KG1 (cell line): ENCODE data around the gene RCSD1.
"Not testable (repeated sequence)": the region's sequence is repeated elsewhere in the genome, so short reads cannot be mapped to it uniquely, and the experiment has no call there.

ENCODE experiments used
- DNase-seq: peaks from one replicate; lab custom pipeline; 2025; lab: John Stamatoyannopoulos, UW

Gene RCSD1

DNA sequence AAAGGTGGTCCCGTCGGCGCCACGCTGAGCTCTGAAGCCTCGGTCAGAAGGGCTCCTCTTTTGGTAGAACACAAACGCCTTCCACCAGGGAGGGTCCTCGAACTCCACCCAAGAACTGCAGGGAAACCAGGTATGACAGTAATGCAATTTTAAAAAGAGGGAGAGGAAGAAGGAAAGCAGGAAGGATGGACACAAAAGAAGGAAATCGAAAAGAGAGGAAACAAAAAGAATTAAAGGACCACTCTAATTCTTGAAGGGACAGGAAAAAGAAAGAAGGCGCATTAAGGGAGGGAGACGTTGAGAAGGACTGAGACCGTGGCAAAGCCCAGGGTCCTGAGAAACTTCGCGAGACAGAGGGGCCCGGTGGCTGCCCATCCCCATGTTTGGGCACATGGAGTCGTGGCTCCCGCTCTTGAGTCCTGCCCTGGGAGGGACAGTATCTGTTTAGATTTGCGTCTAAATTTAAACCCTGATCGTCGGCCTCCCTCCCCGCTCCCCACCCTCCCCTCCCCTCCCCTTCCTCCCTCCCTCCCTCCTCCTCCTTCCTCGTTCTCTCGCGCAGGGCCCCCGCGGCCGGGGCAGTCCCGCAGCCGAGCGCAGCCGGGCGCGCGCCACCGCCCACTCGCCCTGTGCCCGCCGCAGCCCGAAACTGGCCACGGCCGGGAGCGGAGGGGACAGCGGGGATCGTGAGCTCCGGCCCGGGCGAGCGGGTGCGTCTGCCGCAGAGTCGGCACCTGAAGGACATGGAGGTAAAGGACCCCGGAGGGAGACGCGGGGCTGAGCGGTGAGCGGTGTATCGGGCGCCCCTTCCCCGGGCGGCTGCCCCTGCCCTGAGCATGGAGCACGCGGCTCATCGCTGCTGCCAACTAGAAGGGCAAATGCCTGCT, at the start of gene RCSD1:
RCSD1 (plus strand) TSS at position 552 of the 887 bp plus-strand sequence; CDS start at position 744, 192 bp downstream.
- no peak for DNase-seq

DNA sequence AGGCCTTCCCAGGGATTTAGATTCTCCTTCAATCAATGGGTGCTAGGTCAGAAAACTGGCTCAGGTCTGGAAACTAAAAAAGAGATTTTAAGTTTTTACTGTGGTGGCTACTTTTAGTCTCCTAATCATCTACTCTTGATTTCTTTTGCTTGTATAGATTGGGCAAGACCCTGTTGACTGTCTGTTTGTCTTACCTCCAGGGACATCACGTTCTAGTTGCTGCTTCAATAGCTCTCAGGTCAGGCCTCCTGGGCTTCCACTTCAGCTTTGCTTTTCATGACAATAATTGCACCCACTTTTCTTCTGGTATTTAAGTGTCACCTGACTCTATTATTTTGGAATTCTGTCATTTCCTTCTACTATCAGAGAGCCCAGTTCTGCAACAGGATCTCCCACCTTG, 48.0 kb upstream of the RCSD1 start:
- no peak for DNase-seq

- no peak for DNase-seq
These were observed 47.3 kb upstream of the RCSD1 start for GRCh38 chr1:167582722-167583121.

GRCh38 chr1:167584581-167584980, 45.5 kb upstream of the RCSD1 start:
- no peak for DNase-seq

- no peak for DNase-seq
These were observed 42.7 kb upstream of the RCSD1 start for GRCh38 chr1:167587342-167587741.

DNA sequence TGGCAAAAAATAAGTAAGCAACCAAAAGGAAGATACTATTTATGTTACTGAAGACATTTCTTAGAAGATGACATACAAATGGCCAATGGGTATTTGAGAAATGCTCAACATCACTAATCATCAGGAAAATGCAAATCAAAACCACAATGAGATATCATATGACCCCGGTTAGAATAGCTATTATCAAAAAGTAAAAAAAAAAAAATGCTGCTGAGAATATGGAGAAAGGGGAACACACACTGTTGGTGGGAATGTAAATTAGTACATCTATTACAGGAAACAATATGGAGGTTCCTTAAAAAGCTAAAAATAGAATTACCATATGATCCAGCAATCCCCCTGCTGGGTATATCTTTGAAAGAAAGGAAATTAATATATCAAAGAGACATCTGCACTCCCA, 42.2 kb upstream of the RCSD1 start:
- no peak for DNase-seq

DNA sequence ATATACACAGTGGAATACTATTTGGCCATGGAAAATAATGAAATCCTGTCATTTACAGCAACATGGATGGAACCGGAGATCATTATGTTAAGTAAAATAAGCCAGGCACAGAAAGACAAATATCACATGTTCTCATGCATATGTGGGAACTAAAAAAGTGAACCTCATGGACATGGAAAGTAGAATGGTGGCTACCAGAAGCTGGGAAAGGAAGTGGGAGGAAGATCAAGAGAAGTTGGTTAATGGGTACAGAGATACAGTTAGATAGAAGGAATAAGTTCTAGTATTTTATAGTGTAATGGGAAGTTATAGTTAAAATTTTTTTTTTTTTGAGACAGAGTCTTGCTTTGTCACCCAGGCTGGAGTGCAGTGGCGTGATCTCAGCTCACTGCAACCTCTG, 41.7 kb upstream of the RCSD1 start:
- no peak for DNase-seq

- DNase-seq, result no peak
These were observed 37.6 kb upstream of the RCSD1 start for GRCh38 chr1:167592475-167592874.

DNA sequence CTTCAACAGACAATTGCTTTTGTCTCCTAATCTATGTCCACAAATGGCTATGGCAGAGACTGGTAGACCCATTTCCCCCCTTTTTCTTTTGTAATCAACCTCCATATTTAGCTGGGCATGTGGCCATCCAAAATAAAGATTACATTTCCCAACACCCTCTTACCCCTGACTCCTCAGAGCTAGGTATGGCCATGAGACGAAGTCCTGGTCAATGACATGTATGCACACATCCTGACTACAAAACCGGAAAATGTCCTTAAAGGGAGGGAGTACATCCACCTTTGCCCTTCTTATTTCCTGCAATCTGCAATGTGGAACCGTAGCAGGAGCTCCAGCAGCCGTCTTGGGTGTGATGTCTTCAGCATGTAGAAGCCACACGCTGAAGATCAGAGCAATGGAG, 36.2 kb upstream of the RCSD1 start:
- DNase-seq, result no peak

DNA sequence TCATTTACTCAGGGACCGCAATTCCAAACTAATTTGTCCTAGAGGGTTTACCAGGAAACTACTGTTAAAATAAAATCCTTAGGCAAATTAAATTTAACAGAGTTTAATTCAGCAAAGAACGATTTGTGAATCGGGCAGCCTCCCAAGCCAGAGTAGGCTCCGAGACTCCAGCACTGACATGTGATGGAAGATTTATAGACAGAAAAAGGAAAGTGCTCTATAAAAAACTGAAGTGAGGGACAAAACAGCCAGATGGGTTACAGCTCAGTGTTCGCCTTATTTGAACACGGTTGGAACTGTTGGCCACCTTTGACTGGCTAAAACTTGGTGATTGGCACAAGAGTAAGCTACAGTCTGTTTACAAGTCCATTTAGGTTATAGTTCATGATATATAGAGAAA, 35.2 kb upstream of the RCSD1 start:
- DNase-seq, result no peak

- DNase-seq, result peak; percentile 48
These were observed 30.0 kb upstream of the RCSD1 start for GRCh38 chr1:167599957-167600581.

DNA sequence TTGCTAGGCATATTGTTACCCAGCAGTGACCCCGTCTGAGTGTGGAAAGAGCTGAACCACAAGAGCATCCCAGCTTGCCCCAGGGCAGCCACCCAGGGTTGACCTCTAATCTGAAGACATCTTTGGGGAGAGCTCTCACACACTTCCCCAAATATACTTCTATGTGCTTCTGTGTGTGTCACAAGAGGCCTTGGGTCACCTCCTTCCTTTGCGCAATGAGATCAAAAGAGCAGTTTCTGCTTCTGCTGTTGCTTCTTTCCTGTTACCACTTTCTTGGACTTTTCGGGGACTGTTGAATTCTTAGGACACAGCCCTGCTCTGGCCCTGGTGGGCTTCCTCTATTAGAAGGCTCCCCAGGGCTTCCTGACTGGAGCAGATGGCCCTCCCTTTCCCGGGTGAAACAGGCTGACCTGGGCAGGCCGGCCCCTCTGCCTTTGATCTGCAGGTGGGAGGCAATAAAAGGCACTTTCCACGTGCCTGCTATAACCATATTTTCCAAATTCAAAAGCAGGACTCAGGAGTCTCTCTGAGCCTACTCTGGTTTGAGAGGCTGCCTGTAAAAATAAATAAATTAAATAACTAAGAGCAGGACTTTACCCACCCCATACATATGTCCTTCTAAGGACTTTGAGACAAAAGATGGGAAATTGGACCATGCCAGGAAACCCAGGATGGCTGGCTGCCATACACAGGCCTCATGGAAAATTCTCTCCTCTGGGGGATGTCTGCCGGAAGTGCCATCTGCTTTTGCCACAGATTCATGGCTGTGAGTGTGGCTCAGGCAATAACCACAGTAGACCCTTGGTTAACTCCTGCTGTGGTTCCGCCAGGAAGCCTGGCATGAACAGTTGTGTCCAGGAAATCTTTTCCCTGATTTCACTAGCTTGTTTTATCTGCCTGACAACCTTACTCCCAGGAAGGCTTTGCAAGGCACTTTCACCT, 28.3 kb upstream of the RCSD1 start:
- DNase-seq, result peak; percentile 68

DNA sequence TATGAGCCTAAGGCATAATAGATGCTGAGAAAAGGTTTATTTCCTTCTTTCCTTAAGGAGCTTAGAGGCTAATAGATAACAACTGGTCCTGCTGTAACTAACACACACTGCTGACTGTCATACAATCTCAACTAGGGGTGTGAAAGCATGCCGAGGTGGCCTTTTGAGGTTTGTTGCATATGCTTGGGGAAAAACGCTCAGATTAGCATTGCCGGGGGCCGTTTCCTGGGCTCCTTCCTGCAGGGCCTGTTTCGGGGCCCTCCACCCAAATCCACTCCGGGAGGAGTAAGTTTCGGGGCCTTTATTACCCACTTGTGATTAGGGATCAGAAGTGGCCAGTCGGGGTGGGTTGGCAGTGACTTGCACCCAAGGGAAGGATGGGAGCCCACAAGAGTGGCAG, 27.2 kb upstream of the RCSD1 start:
- DNase-seq, result no peak

DNA sequence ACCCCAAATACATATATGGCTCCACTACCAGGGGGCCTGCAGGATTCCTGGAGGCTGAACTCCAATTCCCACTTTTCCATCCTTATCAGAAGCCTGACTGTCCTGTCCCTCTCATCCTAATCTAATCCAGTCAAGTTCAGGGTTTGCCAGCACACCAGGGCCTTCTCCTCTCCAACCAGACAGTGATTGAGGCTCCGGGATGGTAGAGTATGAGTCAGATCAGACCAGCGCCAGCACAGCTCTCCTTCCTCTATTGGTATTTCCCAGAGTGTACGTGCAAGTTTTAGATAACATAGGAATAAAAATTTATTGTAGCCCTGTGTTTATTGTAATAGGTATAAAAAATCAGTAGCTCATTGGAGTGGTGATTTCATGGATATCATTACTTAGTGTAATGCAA, 24.5 kb upstream of the RCSD1 start:
- no peak for DNase-seq

- no peak for DNase-seq
These were observed 18.0 kb upstream of the RCSD1 start for GRCh38 chr1:167611983-167612382.

GRCh38 chr1:167612587-167613385, 17.2 kb upstream of the RCSD1 start:
- no peak for DNase-seq

- not testable (repeated sequence) for DNase-seq
These were observed 16.0 kb upstream of the RCSD1 start for GRCh38 chr1:167613984-167614383.

DNA sequence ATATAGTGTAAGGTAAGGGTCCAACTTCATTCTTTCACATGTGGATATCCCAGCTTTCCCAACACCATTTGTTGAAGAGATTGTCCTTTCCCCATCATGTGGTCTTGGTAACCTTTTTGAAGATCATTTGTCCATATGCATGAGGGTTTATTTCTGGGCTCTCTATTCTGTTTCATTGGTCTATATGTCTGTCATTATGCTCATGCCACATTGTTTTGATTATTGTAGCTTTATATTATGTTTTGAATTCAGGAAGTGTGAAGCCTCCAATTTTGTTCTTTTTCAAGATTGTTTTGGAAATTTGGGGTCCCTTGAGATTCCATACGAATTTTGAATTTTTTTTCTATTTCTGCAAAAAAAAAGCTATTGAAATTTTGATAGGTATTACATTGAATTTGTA, 15.2 kb upstream of the RCSD1 start:
- DNase-seq, result no peak

- no peak for DNase-seq
These were observed 13.5 kb upstream of the RCSD1 start for GRCh38 chr1:167616521-167616920.

GRCh38 chr1:167617153-167618147, 12.6 kb upstream of the RCSD1 start:
- peak; percentile 34 for DNase-seq
